ENCODE measurements around the gene CD300C.
"Not testable (repeated sequence)": the region's sequence is repeated elsewhere in the genome, so short reads cannot be mapped to it uniquely, and the experiment has no call there.

The CD300C gene

GRCh38 chr17:74584292-74585060, 38.6 kb upstream of the CD300C start:
- no peak for TF ChIP-seq CTCF (IDR thresholded peaks at IDR 0.05; ENCODE audit: low read depth, low read length)
- H3K36me3 ChIP-seq, result no peaks in the 10 kb centered on the region
- H3K4me3 ChIP-seq (ENCODE audit: low read depth, low read length), result no peak overlapping the region
- H3K27me3 ChIP-seq (ENCODE audit: insufficient read depth, low read depth, severe bottlenecking), result peaks cover 97% of the 10 kb centered on the region
- no peak for DNase-seq
- no peak overlapping the region for H3K27ac ChIP-seq
- peaks cover 31% of the 10 kb centered on the region for H3K9me3 ChIP-seq (ENCODE audit: severe bottlenecking)

- peaks cover 29% of the 10 kb centered on the region for H3K9me3 ChIP-seq (ENCODE audit: severe bottlenecking)
- no peak for TF ChIP-seq CTCF (IDR thresholded peaks at IDR 0.05; ENCODE audit: low read depth, low read length)
- H3K36me3 ChIP-seq, result no peaks in the 10 kb centered on the region
- no peak for DNase-seq
- H3K27ac ChIP-seq, result no peak overlapping the region
- peaks cover 97% of the 10 kb centered on the region for H3K27me3 ChIP-seq (ENCODE audit: insufficient read depth, low read depth, severe bottlenecking)
- no peak overlapping the region for H3K4me3 ChIP-seq (ENCODE audit: low read depth, low read length)
Measured at GRCh38 chr17:74582633-74583032, 36.7 kb upstream of the CD300C start.

GRCh38 chr17:74579900-74580299, 34.0 kb upstream of the CD300C start:
- H3K27me3 ChIP-seq (ENCODE audit: insufficient read depth, low read depth, severe bottlenecking), result peaks cover 97% of the 10 kb centered on the region
- DNase-seq, result no peak
- H3K27ac ChIP-seq, result no peak overlapping the region
- H3K4me3 ChIP-seq (ENCODE audit: low read depth, low read length), result no peak overlapping the region
- no peaks in the 10 kb centered on the region for H3K36me3 ChIP-seq
- H3K9me3 ChIP-seq (ENCODE audit: severe bottlenecking), result peaks cover 37% of the 10 kb centered on the region
- TF ChIP-seq CTCF (IDR thresholded peaks at IDR 0.05; ENCODE audit: low read depth, low read length), result no peak

- H3K4me3 ChIP-seq (ENCODE audit: low read depth, low read length), result no peak overlapping the region
- no peak for TF ChIP-seq CTCF (IDR thresholded peaks at IDR 0.05; ENCODE audit: low read depth, low read length)
- DNase-seq, result no peak
- H3K27ac ChIP-seq, result no peak overlapping the region
- no peaks in the 10 kb centered on the region for H3K36me3 ChIP-seq
- peaks cover 28% of the 10 kb centered on the region for H3K9me3 ChIP-seq (ENCODE audit: severe bottlenecking)
- H3K27me3 ChIP-seq (ENCODE audit: insufficient read depth, low read depth, severe bottlenecking), result peaks cover 97% of the 10 kb centered on the region
Measured at GRCh38 chr17:74578979-74579378, 33.1 kb upstream of the CD300C start.

GRCh38 chr17:74574489-74575142, 28.7 kb upstream of the CD300C start:
- H3K27ac ChIP-seq, result no peak overlapping the region
- TF ChIP-seq CTCF (IDR thresholded peaks at IDR 0.05; ENCODE audit: low read depth, low read length), result no peak
- peaks cover 30% of the 10 kb centered on the region for H3K9me3 ChIP-seq (ENCODE audit: severe bottlenecking)
- peaks cover 96% of the 10 kb centered on the region for H3K27me3 ChIP-seq (ENCODE audit: insufficient read depth, low read depth, severe bottlenecking)
- H3K36me3 ChIP-seq, result no peaks in the 10 kb centered on the region
- H3K4me3 ChIP-seq (ENCODE audit: low read depth, low read length), result no peak overlapping the region
- DNase-seq, result no peak

GRCh38 chr17:74573635-74574034, 27.7 kb upstream of the CD300C start:
- not testable (repeated sequence) for H3K36me3 ChIP-seq; H3K4me3 ChIP-seq (ENCODE audit: low read depth, low read length); DNase-seq; H3K27ac ChIP-seq
- Histone ChIP-seq H3K27me3 (ENCODE audit: insufficient read depth, low read depth, severe bottlenecking) (peaks cover 96% of the 10 kb centered on the region), H3K9me3 (ENCODE audit: severe bottlenecking) (peaks cover 30% of the 10 kb centered on the region)
